Epithelial cell of prostate (primary cell): ENCODE data around the gene MAN1C1.
A peak's percentile ranks its signal among the peaks of the same experiment; 100 is the strongest.

Source experiments
- DNase-seq: peaks from one replicate; pipeline ENCODE4 v3.0.0-alpha.2; 2011; ENCODE audit warnings: low read depth, low spot score
- H3K27ac ChIP-seq: fragments of 450-650 bp; 2 replicates; pipeline ENCODE4 v1.5.1; 2017; ENCODE audit warnings: mild to moderate bottlenecking

Gene MAN1C1

DNA sequence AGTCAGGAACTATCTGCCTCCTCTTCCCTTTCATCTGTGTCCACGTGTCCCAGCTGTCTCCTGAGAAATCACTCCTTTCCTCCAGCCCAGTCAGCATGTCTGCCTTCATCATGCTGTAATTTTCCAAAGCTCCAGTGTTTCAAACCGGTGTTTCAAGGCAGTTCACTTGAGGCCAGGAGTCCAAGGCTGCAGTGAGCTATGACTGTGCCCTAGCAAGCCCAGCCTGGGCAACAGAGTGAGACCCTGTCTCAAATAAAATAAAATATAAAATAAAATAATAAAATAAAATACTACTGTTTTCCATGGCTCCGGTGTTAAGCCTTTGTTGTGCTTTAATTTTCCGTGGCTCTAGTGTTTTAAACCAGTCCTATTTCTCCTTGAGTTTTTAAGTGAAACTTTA, 175.5 kb downstream of the MAN1C1 start:
- no peak overlapping the region for H3K27ac ChIP-seq
- DNase-seq = no peak

DNA sequence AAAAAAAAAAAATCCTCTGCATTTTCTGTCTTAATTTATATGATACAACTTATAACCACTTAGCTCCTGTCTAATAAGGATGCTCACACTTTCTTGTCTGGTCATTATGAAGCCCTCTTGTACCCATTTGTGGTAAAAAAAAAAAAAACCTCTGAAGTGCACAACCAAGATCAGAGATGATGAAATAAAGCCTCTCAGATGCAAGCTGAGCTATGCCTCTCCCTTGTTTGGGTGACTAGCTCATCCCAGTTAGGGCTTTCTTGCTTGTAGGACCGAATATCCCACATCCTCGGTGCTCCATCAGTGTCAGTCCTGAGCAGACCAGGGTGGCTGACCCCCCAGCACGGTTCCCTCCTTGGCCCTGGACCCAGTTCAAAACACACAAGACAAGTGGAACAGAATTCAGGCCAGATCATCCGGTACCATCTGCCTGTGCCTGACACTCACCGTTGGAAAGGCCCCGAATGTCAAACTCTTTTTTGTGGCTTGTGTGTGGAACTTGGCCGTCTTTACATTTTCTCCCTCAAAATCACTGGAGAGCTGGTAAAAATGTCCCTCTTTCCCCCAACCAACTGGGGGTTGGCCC, 177.1 kb downstream of the MAN1C1 start:
- no peak overlapping the region for H3K27ac ChIP-seq
- no peak for DNase-seq

DNA sequence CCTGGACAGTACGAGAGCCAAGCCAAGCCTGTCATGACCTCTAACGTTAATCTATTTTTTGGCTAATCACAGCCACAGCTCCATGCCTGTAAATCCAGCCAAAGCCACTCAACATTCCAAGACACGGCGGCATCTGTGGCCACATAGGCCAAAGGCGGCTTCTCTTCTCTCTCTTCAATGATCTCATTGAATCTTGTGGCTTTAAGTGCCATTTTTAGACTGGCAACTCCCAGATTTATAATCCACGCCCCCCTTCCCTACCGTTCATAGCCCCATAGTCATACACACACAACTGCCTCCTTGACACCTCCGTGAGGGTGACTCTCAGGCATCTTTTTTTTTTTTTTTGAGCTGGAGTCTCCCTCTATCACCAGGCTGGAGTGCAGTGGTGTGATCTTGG, 177.7 kb downstream of the MAN1C1 start:
- H3K27ac ChIP-seq = no peak overlapping the region

DNA sequence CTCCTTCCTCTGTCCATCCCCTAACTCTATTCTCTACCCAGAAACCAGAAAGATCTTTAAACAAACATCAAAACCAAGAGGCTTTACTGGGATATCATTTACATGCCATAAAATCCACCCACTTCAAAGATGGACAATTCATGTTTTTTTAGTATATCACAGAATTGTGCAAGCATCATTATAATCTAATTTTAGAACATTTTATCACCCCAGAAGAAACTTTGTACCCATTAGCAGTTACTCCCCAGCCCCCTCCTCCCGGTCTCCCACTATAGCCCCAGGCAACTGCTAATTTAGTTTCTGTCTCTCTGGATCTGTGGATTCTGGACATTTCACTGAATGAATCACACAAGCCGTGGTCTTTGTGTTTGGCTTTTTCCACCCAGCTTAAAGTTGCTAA, 178.6 kb downstream of the MAN1C1 start:
- no peak for DNase-seq
- no peak overlapping the region for H3K27ac ChIP-seq

More for the DNA sequence above, 177.7 kb downstream of the MAN1C1 start:
- DNase-seq = no peak

DNA sequence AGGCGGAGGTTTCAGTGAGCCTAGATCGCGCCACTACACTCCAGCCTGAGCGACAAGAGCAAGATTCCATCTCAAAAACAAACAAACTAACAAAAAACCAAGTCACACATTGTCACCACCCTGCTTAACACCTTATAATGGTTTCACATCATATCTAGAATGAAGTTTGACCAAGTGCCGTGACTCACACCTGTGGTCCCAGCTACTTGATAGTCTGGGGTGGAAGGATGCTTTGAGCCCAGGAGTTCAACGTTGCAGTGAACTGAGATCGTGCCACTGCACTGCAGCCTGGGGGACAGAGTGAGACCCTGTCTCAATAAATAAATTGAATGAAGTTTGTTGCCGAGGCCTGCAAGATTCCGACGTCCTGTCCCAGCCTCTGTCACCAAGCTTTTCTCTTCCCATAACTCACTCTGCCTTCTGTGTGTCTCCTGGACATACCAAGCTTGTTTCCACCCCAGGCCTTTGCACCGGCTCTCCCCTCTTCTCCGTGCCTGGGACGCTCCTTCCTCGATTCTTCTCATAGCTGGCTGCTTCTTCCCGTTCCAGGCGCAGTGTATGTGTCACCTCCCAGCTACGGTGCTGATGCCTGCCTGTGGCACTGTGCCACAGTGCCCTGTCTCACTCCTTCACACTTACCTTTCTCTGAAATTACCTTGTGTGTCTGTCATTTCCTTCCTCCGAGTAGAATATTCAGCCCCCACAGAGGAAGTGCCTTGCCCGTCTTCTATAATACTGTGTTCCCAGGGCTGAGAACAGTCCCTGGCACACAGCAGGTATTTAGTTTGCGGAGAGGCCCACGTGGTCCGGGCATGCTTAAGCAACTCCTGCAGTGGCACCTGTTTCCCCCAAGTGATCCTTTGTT, 179.6 kb downstream of the MAN1C1 start:
- DNase-seq = no peak
- H3K27ac ChIP-seq = peak overlapping the region; percentile 49

DNA sequence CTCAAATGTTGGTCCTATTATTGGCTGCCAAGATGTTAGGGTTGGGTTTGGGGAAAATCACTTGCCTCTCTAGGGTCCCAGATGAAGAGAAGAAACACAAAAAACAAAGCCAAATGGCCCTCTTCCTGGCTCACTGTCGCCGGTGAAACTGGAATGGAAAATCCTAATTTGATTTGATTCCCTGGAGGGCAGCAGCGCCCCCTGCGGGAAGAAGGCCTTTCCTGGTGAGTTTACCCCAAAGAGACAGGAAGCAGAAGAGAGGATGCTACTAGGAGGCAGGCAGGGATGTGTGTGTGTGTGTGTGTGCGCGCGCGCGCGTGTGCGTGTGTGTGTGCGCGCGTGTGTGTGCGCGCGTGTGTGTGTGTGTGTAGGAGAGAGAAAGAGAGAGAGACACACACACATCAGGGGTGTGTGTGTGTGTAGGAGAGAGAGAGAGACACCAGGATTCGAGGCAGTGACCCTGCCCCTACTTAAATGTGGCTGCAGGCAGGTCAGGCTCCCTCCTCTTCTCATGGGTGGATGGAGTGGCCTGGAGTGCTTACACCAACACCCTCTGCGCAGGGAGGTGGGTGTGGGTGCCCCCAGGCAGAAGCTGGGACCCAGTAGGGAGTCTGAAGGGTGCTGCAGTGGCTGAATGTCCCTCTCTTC, 180.3 kb downstream of the MAN1C1 start:
- peak overlapping the region; percentile 49 for H3K27ac ChIP-seq
- DNase-seq = no peak

DNA sequence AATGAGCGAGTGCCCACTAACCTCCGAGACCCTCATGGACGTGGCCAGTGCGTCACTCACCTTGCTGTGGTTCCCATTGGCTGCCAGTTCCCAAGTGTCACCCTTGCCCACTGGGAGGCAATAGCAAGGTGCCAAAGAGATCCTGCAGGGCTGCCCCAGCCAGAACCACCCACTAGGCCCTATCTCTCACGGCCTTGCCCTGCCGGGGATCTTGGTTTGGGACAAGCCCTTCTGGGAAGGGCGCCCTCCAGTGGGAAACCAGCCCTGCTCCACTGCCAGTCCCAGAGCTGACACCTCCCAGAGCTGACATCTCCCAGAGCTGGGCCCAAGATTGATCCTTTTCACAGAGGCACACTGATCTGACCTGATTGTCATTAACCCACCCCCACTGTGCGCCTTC, 181.3 kb downstream of the MAN1C1 start:
- DNase-seq = no peak
- no peak overlapping the region for H3K27ac ChIP-seq

DNA sequence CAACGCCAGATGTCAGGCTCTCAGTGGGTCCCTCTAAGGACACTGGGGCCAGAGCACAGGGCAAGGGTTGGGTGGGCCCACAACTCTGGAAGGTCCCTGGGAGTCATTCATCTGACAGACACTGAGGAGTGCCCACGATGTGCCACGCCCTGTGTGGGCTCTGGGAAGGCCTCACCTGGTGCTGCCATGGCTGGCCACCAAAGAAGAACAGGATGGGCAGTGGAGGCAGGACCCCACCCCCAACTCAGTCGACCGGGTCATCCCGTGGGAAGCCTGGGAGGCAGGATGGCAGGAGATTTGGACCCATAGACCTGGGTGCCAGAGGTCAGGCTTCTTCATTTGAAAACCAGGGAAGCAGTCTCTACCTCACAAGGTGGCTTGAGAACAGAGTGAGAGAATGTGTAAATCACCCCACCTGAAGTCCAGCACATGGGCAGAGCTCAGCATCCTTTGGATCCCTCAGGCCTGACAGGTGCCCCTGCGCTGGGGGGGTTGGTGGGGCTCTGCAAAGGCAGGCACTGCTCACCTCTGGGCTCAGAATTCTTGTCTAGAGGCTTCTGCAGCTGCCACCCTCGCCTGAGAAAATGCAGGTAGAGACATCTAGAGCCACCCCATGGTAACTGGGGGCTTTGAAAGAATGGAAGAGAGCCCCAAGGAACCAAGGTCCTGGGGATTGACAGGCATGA, 182.2 kb downstream of the MAN1C1 start:
- H3K27ac ChIP-seq = no peak overlapping the region

DNA sequence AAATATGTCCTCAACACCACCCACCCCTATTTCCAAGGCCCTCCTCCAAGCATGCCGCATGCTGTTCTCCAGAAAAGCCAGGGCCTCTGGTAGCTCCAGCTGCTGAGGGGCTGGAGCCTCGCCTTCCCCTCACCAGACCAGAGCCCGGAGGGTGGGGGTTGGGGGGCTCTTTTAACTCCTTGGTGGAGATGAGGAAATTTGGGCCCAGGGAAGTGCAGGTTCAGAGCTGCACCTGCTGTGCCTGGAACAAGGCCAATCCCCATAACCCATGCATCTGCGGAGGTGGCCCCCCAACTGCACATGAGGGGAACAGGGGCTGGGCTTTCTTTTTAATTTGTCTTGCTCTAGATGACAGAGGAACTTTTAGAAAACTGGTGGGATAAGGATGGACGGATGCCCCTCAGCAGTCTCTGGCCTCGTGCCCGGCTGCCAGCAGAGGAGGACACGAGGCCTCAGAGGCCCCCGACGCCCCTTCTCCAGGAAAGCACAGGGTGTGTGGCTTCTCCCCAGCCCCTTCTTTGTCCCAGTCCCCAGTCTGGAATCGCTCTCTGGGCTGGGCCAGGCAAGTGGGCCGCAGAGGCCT, 182.9 kb downstream of the MAN1C1 start:
- DNase-seq = no peak
- H3K27ac ChIP-seq = no peak overlapping the region

More for the DNA sequence above, 182.2 kb downstream of the MAN1C1 start:
- no peak for DNase-seq

DNA sequence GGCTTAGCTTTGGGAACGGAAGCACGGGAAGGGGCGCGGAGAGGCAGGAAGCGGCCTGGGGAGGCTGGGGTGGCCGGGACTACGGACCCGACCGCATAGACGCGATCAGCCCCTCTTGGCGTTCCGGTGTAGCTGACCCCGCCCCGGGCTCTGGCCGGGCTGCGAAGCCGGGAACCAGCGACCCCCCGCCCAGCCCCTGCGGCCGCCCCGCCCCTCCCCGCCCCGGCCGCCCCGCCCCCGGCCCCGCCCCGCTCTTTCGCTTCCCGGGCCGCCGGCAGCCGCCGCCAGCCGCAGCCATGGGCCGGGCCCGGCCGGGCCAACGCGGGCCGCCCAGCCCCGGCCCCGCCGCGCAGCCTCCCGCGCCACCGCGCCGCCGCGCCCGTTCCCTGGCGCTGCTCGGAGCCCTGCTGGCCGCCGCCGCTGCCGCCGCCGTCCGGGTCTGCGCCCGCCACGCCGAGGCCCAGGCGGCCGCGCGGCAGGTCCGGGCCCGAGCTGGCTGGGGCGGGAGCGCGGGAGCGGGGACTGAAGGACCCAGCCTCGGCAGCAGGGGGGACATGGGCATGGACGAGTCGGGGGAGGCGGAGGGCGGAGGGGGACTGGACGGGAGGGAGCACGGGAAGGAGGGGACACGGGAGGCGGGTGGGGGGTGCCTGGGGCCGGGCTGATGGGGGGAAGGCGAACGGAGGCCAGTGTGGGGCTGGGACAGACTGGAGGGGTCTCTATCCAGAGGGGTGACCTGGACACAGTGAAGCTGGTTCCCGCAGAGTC, 183.5 kb downstream of the MAN1C1 start, which contains the start of gene SELENON:
Gene SELENON (plus strand): TSS at position 259 of the 768 bp plus-strand sequence. CDS start 38 bp downstream, at position 297.
- H3K27ac ChIP-seq = no peak within 1 kb of the TSS

DNA sequence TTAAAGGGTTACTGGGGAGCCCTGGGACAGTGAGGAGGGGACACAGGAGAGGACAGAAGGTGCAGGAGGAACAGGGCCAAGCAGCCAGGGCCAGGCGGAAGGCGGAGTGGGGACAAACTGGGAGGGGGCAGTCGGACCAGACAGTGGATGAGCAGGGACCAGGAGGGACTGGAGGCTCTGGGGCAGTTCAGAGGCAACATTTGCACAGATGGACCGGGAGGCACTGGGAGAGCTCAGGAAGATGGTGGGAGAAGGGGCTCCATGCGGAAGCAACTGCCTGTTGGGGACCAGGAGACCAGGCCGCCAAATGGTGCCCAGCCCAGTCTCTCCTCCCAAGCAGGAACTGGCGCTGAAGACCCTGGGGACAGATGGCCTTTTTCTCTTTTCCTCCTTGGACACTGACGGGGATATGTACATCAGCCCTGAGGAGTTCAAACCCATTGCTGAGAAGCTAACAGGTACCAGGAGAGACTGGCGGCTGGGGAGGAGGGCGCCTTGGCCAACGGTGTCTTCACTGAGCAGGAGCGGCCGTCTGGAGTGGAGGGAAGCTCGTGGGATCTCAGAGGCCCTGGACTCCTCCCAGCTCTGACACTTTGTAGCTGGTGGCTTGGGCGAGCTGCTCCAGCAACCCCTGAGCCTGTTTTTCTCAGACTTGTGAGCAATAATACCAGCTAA, 184.2 kb downstream of the MAN1C1 start:
- no peak overlapping the region for H3K27ac ChIP-seq
- DNase-seq = no peak

More for the DNA sequence above, 183.5 kb downstream of the MAN1C1 start, which contains the start of gene SELENON:
- no peak for DNase-seq

DNA sequence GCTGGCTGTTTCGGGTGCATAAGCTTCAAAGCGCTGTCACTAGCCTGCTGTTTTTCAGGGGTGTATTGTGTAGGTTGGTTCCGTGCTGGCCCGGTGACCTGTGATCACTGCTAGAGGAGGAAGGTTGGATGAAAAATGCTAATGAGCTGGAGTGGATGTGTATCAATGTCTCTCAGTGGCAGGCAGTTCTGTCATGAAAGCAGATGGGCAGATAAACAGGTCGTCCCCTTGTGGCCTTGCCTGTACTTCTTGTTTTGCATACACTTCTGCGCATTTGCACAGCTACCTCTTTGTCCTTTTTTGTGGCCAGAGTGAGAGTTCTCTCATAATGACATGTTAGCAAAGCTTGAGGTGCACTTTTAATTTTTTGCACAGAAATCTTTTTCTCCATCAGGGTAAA, 186.3 kb downstream of the MAN1C1 start:
- no peak for DNase-seq
- no peak overlapping the region for H3K27ac ChIP-seq

DNA sequence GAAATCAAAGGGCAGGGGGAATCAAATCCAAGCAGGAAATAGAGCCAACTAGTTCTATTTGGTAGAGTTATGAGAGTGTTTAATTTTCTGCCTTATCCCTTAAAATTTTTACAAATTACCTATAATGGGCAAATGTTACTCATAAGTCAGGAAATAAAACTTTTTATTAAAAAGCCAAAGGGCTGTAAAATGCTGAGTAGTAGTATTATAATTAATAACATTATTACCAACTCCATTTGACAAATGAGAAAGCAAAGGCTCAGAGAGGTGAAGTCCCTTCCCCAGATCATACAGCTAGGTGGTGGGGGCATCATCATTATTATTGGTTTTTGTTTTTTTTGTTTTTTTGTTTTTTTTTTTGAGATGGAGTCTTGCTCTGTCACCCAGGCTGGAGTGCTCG, 186.8 kb downstream of the MAN1C1 start:
- H3K27ac ChIP-seq = no peak overlapping the region
- no peak for DNase-seq

DNA sequence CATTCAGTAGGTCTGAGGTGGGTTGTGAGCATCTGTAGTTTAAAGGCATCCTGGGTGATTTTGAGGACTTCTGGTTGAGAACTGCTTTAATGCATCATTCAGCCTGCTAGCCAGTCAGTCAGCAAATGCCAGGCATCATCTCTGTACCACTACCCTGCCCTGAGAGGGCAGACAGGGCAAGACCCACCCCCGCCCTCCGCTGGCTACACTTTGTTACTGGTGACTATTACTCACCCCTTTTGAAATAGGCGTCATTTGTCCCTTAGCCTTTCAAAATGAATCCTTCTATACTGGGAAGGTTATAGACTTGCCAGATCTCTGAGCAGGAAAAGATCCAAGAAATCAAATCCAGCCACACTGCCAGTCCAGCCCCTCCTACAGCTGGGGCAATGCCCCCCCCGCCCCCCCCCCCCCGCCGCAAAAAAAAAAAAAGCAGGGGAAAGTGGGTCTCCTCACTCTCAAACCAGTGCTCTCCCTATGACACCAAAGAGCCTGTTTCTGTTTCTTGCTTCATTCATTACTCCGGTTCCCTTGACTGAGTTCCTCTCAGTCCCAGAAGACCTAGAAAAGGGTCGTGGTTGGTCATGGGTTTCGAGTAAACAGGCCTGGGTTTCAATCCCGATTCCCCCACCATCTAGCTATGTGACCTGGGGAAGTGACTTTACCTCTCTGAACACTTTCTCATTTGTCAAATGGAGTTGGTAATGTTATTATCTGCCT, 187.8 kb downstream of the MAN1C1 start:
- H3K27ac ChIP-seq = no peak overlapping the region
- DNase-seq = no peak

DNA sequence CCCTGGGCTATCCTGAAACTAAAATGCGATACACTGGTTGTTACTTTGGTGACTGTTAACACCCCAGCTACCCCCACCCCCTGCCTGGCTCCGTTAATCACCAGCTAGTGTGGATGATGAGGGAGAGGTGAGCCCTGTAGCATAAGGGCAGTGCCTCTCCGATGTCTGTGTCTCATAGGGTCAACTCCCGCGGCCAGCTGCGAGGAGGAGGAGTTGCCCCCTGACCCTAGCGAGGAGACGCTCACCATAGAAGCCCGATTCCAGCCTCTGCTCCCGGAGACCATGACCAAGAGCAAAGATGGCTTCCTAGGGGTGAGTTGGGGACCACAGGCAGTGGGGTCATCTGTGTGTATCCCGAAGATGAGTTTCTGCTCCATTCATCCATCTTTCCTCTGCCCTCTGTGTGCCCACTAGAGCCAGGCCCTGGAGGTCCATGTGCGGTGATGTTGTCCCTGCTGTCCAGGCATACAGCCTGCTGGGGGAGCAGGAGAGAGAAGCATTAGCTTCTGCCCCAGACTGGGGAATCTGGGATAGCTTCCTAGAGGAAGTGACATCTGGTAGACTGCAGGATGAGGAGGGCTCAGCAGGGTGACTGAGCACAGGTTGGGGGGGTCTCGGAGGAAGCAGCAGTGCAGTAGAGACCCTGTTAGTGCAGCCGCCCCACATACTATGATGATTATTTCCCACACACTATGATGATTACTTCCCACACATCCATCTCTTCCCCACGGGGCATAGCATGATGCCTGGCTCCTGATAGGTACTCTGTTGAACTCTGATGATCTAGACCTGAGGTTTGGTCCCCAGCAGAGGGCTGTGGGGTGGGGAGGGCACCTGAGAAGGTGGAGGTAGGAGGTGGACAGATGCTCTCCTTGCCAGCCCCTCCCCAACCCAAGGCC, 188.6 kb downstream of the MAN1C1 start:
- no peak for DNase-seq
- no peak overlapping the region for H3K27ac ChIP-seq

DNA sequence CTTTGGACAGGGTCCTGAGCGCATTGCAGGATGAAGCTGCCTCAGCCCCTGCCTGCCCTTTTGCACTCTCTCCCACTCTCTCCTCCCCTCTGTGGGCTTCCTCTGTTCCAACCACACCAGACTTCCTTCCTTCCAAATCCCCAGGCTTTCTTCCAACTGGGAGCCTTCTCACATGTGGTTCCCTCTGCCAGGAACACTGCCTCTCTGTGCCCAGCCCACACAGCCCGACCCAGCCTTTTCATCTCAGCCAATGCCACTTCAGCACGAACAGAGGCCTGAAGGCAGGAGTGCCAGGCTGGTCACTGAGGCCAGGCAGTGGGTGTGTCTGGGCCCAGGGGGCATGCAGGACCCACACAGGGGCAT, 189.3 kb downstream of the MAN1C1 start:
- no peak for DNase-seq
- H3K27ac ChIP-seq = no peak overlapping the region

DNA sequence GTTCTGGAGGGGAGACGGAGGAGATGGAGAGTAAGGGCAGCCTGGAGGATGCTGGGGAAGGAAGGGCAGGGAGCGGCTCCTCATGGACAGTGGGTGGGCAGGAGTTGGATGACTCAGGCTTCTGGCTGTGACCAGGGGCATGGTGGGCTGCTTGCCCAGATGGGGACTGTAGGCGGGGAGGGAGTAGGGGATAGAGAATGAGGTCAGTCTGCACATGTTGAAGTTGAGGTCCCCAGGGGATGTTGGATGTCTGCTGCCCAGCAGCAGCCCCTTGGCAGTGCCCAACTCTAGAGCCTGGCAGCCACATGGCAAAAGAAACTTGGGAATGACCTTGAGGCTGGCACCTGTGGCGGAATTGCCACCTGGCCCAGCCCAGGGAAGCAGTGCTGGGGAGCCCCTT, 189.8 kb downstream of the MAN1C1 start:
- DNase-seq = no peak
- H3K27ac ChIP-seq = no peak overlapping the region
